HL-60 (cell line): ENCODE data around the gene ZNF439.
"Not testable (repeated sequence)": the region's sequence is repeated elsewhere in the genome, so short reads cannot be mapped to it uniquely, and the experiment has no call there.

Experiments used
- DNase-seq, 2 experiments: peaks; one replicate each; pipeline ENCODE4 v3.0.0-alpha.2; 2010 to 2020; ENCODE audit warnings: low read depth in 1 of 2, low spot score in 1 of 2
- H3K27ac ChIP-seq: fragments of 250-450 bp; sonication (Bioruptor Pico); replicated peaks from 2 replicates; pipeline ENCODE4 v1.5.1; 2020; ENCODE audit warnings: mild to moderate bottlenecking, moderate library complexity
- H3K27me3 ChIP-seq: fragments of 250-450 bp; sonication (Bioruptor Pico); 2 replicates; pipeline ENCODE4 v1.5.1; 2021; ENCODE audit warnings: mild to moderate bottlenecking, moderate library complexity; ENCODE audit not compliant: insufficient read depth, poor library complexity, severe bottlenecking
- H3K4me3 ChIP-seq: replicated peaks from 2 replicates; pipeline ENCODE4 v1.5.1; 2011; ENCODE audit warnings: mild to moderate bottlenecking, control low read depth, low read length; ENCODE audit not compliant: insufficient read depth
- CTCF ChIP-seq: IDR thresholded peaks from one replicate; pipeline ENCODE4 v1.5.1; 2011; ENCODE audit warnings: low read length, control low read depth, inconsistent platforms; ENCODE audit not compliant: insufficient read depth
- GABPA ChIP-seq: IDR thresholded peaks from 2 replicates; pipeline ENCODE4 v1.6.1; 2012; ENCODE audit warnings: low read depth
- POLR2AphosphoS5 ChIP-seq: IDR thresholded peaks from 2 replicates; pipeline ENCODE4 v1.6.1; 2012; ENCODE audit warnings: low read depth
- REST ChIP-seq: IDR thresholded peaks from 2 replicates; pipeline ENCODE4 v1.6.1; 2012; ENCODE audit warnings: low read depth; ENCODE audit not compliant: insufficient replicate concordance
- SPI1 ChIP-seq: IDR thresholded peaks from 2 replicates; pipeline ENCODE4 v1.6.1; 2012; ENCODE audit warnings: low read depth, mild to moderate bottlenecking, borderline replicate concordance

ZNF439 gene

GRCh38 chr19:11856596-11857250 is 8.2 kb downstream of the ZNF439 start:
- H3K27ac ChIP-seq = no peak overlapping the region

GRCh38 chr19:11860721-11861120 is 12.2 kb downstream of the ZNF439 start:
- no peak for DNase-seq
- no peak overlapping the region for H3K27ac ChIP-seq
- H3K4me3 ChIP-seq = no peak overlapping the region
- TF ChIP-seq POLR2AphosphoS5 = no peak
- H3K27me3 ChIP-seq = no peaks in the 10 kb centered on the region

More at GRCh38 chr19:11856596-11857250, 8.2 kb downstream of the ZNF439 start:
- Histone ChIP-seq H3K27me3 (no peaks in the 10 kb centered on the region), H3K4me3 (no peak overlapping the region)
- TF ChIP-seq POLR2AphosphoS5 (no peak), REST (no peak), GABPA (no peak), SPI1 (no peak), CTCF (no peak)
- no peak for DNase-seq

GRCh38 chr19:11861301-11861700 is 12.8 kb downstream of the ZNF439 start:
- Histone ChIP-seq H3K27me3 (no peaks in the 10 kb centered on the region), H3K4me3 (no peak overlapping the region), H3K27ac (no peak overlapping the region)
- no peak for TF ChIP-seq GABPA
- no peak for TF ChIP-seq POLR2AphosphoS5
- no peak for TF ChIP-seq REST
- TF ChIP-seq SPI1 = no peak
- no peak for TF ChIP-seq CTCF
- no peak for DNase-seq

- H3K4me3 ChIP-seq, H3K27ac ChIP-seq: not testable (repeated sequence)
These were observed 19.2 kb downstream of the ZNF439 start for GRCh38 chr19:11867766-11868165.

GRCh38 chr19:11868188-11868587 is 19.7 kb downstream of the ZNF439 start:
- Histone ChIP-seq H3K4me3 (no peak overlapping the region), H3K27me3 (no peaks in the 10 kb centered on the region), H3K27ac (no peak overlapping the region)
- DNase-seq = no peak
- TF ChIP-seq SPI1 = no peak
- no peak for TF ChIP-seq POLR2AphosphoS5
- no peak for TF ChIP-seq CTCF
- TF ChIP-seq REST = no peak
- TF ChIP-seq GABPA = no peak

More at GRCh38 chr19:11867766-11868165, 19.2 kb downstream of the ZNF439 start:
- DNase-seq, H3K27me3 ChIP-seq: not testable (repeated sequence)
